ENCODE data around the gene RARA. TPM values are rescaled to one million over a fixed set of nuclear protein-coding genes. Genes with fewer than 3 reads are reported as not detected.
A peak's percentile ranks its signal among the peaks of the same experiment; 100 is the strongest.

RARA gene
- polyA plus RNA-seq, 3 donors = 14.9 to 63.9 (median 29.4) TPM

DNA sequence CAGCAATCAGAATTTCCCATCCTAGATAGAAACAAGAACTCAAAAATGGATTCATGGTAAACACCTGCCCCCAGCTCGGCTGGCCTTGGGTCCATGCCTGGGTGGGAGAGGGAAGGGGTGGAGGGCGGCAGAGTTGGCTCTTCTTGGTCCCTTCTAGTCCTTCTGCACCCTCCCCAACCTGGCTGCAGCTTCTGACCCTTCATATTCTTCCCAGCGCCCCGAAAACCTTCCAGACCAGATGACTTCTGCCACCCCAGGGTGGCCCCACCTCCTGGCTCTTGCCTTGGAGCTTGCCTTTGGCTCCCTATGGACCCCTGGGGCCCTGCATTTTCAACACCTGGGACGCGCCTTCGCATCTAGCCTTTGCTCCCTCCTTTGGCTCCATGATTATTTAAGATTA is 60.9 kb downstream of the RARA start:
- no peak overlapping the region for H3K27ac ChIP-seq (ENCODE audit: low read depth in 1 of 2, low read length in 2 of 2)
- no peak overlapping the region for H3K4me2 ChIP-seq (replicated peaks; ENCODE audit: extremely low read depth, low read length, poor library complexity, severe bottlenecking)
- intact Hi-C loops (cut with micrococcal nuclease) = no loop called here
- H3K4me1 ChIP-seq (ENCODE audit: control insufficient read depth in 1 of 2, insufficient read depth in 2 of 2, low read length in 2 of 2) = peaks cover 0 to 13% of the 10 kb centered on the region in 2 donors
- no peaks in the 10 kb centered on the region for H3K36me3 ChIP-seq (replicated peaks in 1 of 2; ENCODE audit: control insufficient read depth in 1 of 2, insufficient read depth in 2 of 2, low read length in 2 of 2)
- H3K4me3 ChIP-seq (replicated peaks in 1 of 3; ENCODE audit: low read depth in 2 of 3, low read length in 3 of 3) = no peak overlapping the region
- H3K27me3 ChIP-seq (ENCODE audit: control insufficient read depth in 2 of 2, insufficient read depth in 2 of 2, low read length in 2 of 2) = no peaks in the 10 kb centered on the region
- no peak overlapping the region for H2AFZ ChIP-seq (ENCODE audit: insufficient read depth, low read depth, low read length, poor library complexity, severe bottlenecking)
- Mint-ChIP-seq H3K4me1 (peaks cover 26% of the 10 kb centered on the region), H3K27ac (no peak overlapping the region), H3K4me3 (no peak overlapping the region), H3K36me3 (peaks cover 3 to 6% of the 10 kb centered on the region in 2 donors), H3K27me3 (ENCODE audit: low read depth in 3 of 3) (peaks cover 1 to 6% (median 6%) of the 10 kb centered on the region in 3 donors), H3K9me3 (peaks cover 0 to 21% (median 11%) of the 10 kb centered on the region in 7 donors)
- no peak overlapping the region for H3K9ac ChIP-seq (ENCODE audit: insufficient read depth, low read length, poor library complexity, severe bottlenecking)
- H3K9me3 ChIP-seq (replicated peaks in 1 of 2; ENCODE audit: control insufficient read depth in 1 of 2, insufficient read depth in 1 of 2, low read length in 2 of 2) = peaks cover 0 to 12% of the 10 kb centered on the region in 2 donors
- no peaks in the 10 kb centered on the region for H3K79me2 ChIP-seq (ENCODE audit: insufficient read depth, low read length)
- TF ChIP-seq, protein P1, sequence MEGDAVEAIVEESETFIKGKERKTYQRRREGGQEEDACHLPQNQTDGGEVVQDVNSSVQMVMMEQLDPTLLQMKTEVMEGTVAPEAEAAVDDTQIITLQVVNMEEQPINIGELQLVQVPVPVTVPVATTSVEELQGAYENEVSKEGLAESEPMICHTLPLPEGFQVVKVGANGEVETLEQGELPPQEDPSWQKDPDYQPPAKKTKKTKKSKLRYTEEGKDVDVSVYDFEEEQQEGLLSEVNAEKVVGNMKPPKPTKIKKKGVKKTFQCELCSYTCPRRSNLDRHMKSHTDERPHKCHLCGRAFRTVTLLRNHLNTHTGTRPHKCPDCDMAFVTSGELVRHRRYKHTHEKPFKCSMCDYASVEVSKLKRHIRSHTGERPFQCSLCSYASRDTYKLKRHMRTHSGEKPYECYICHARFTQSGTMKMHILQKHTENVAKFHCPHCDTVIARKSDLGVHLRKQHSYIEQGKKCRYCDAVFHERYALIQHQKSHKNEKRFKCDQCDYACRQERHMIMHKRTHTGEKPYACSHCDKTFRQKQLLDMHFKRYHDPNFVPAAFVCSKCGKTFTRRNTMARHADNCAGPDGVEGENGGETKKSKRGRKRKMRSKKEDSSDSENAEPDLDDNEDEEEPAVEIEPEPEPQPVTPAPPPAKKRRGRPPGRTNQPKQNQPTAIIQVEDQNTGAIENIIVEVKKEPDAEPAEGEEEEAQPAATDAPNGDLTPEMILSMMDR (IDR thresholded peaks at IDR 0.05) = no peak
- no peak for DNase-seq
- H4K20me1 ChIP-seq (ENCODE audit: insufficient read depth, low read length) = no peaks in the 10 kb centered on the region
- WGBS (ENCODE audit: insufficient coverage) = 94% methylated on average over 5 of the region's 7 CpGs

DNA sequence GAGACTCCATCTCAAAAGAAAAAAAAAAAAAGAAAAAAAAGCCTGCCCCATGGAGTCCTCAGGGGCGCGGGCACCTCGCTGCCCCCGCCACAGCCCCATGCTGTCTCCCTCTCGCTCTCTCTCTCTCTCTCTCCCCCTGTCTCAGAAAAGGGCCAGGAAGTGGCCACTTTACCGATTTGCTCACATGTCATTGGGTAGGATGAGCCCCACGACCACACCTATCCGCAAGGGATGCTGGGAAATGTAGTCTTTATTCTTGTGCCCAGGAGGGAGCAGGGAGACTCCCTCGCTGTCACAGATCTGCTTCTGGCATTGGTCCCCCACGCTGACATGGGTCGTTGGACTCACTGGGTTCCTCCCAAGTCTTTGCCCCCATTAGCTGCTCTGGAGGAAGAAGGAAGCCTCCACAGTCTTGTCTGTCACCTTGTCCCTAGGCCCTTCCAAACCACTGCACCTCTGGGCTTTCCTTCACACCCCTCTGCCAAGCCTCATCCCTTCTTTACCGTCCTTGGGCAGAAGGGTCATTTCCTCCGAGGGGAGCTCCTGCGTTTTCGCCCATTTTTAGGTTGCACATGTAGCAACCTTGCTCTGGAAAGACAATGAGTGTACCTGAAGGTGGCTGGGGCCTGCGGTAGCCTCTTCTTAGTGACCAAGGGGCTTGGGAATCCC is 62.4 kb downstream of the RARA start:
- intact Hi-C loops (cut with micrococcal nuclease) = no loop called here
- peaks cover 3 to 6% of the 10 kb centered on the region in 2 donors for H3K36me3 Mint-ChIP-seq
- peak in 1 of 3 donors; percentile 12 for DNase-seq

More for the DNA sequence above, 62.4 kb downstream of the RARA start:
- Histone ChIP-seq H3K4me2 (replicated peaks; ENCODE audit: extremely low read depth, low read length, poor library complexity, severe bottlenecking) (no peak overlapping the region), H2AFZ (ENCODE audit: insufficient read depth, low read depth, low read length, poor library complexity, severe bottlenecking) (peak overlapping the region; percentile 21), H3K9me3 (replicated peaks in 1 of 2; ENCODE audit: control insufficient read depth in 1 of 2, insufficient read depth in 1 of 2, low read length in 2 of 2) (peaks cover 0 to 12% of the 10 kb centered on the region in 2 donors), H3K79me2 (ENCODE audit: insufficient read depth, low read length) (no peaks in the 10 kb centered on the region), H3K9ac (ENCODE audit: insufficient read depth, low read length, poor library complexity, severe bottlenecking) (no peak overlapping the region), H3K36me3 (replicated peaks in 1 of 2; ENCODE audit: control insufficient read depth in 1 of 2, insufficient read depth in 2 of 2, low read length in 2 of 2) (no peaks in the 10 kb centered on the region), H4K20me1 (ENCODE audit: insufficient read depth, low read length) (no peaks in the 10 kb centered on the region), H3K27ac (ENCODE audit: low read depth in 1 of 2, low read length in 2 of 2) (no peak overlapping the region), H3K27me3 (ENCODE audit: control insufficient read depth in 2 of 2, insufficient read depth in 2 of 2, low read length in 2 of 2) (no peaks in the 10 kb centered on the region), H3K4me3 (replicated peaks in 1 of 3; ENCODE audit: low read depth in 2 of 3, low read length in 3 of 3) (no peak overlapping the region), H3K4me1 (ENCODE audit: control insufficient read depth in 1 of 2, insufficient read depth in 2 of 2, low read length in 2 of 2) (peaks cover 0 to 13% of the 10 kb centered on the region in 2 donors)
- Mint-ChIP-seq H3K27ac (peak overlapping the region in 2 of 7 donors; percentile 8 to 15), H3K27me3 (ENCODE audit: low read depth in 3 of 3) (peaks cover 1 to 5% (median 3%) of the 10 kb centered on the region in 3 donors), H3K4me1 (peaks cover 26% of the 10 kb centered on the region), H3K9me3 (peaks cover 1 to 24% (median 13%) of the 10 kb centered on the region in 7 donors), H3K4me3 (no peak overlapping the region)
- TF ChIP-seq, protein P1 (IDR thresholded peaks at IDR 0.05) = no peak
- WGBS (ENCODE audit: insufficient coverage) = 92% methylated on average over 9 of the region's 16 CpGs

All from CD14-positive monocyte (primary cell).